Measurements from ENCODE around the gene CALY. TPM values are rescaled to one million over a fixed set of nuclear protein-coding genes. Genes with fewer than 3 reads are reported as not detected.

Gene CALY
- total RNA-seq, 2 experiments from 2014 or later = 3.8 to 3.9 TPM

DNA sequence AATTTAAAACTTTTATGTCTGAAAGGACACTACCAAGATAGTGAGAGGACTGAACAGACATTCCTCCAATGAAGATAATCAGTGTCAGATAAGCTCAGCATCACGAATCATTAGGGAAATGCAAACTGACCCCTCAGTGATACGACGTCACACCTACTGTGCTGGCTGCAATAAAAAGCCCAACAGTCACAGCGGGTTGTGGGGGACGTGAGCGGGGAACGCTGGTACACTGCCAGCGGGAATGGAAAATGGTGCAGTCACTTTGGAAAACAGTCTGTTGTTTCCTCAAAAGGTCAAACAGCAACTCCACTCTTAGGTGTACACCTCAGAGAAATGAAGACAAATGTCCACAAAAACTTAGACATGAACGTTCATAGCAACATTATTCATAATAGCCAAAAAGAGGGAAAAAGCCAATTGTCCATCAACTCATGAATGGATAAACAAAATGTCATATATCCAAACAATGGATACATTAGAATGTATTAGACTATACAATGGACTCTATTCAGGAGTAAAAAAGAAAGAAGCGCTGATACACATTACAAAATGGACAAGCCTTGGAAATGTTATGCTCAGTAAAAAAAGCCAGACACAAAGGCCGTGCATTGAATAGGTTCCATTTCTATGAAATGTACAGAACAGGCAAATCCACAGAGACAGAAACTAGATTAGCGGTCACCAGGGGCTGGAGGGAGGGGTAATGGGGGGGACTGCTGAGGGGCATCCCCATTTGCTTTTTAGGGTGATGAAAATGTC lies 38.8 kb upstream of the CALY start:
- H3K27me3 ChIP-seq (ENCODE audit: control insufficient read depth in 1 of 2, insufficient read depth in 2 of 2, low read length in 2 of 2) = no peaks in the 10 kb centered on the region
- H3K36me3 ChIP-seq (ENCODE audit: insufficient read depth, low read length) = peaks cover 2% of the 10 kb centered on the region
- Mint-ChIP-seq H3K27me3 (no peaks in the 10 kb centered on the region), H3K9me3 (no peaks in the 10 kb centered on the region), H3K36me3 (ENCODE audit: low read depth) (peaks cover 8% of the 10 kb centered on the region), H3K27ac (peak overlapping the region; percentile 27), H3K4me1 (ENCODE audit: low read depth) (peaks cover 4% of the 10 kb centered on the region), H3K4me3 (peak overlapping the region; percentile 87)
- H3K9me3 ChIP-seq (ENCODE audit: control insufficient read depth in 1 of 2, insufficient read depth in 1 of 2, low read length in 2 of 2) = no peaks in the 10 kb centered on the region
- H3K27ac ChIP-seq (ENCODE audit: low read depth in 1 of 2, low read length in 2 of 2) = no peak overlapping the region
- TF ChIP-seq, protein P1, sequence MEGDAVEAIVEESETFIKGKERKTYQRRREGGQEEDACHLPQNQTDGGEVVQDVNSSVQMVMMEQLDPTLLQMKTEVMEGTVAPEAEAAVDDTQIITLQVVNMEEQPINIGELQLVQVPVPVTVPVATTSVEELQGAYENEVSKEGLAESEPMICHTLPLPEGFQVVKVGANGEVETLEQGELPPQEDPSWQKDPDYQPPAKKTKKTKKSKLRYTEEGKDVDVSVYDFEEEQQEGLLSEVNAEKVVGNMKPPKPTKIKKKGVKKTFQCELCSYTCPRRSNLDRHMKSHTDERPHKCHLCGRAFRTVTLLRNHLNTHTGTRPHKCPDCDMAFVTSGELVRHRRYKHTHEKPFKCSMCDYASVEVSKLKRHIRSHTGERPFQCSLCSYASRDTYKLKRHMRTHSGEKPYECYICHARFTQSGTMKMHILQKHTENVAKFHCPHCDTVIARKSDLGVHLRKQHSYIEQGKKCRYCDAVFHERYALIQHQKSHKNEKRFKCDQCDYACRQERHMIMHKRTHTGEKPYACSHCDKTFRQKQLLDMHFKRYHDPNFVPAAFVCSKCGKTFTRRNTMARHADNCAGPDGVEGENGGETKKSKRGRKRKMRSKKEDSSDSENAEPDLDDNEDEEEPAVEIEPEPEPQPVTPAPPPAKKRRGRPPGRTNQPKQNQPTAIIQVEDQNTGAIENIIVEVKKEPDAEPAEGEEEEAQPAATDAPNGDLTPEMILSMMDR (IDR thresholded peaks at IDR 0.05) = no peak
- CTCF ChIA-PET = no interaction called here
- DNase-seq = no peak
- peaks cover 39% of the 10 kb centered on the region for H3K4me1 ChIP-seq (ENCODE audit: insufficient read depth, low read length)
- ATAC-seq (ENCODE audit: poor library complexity) = no peak
- no peak overlapping the region for H3K4me3 ChIP-seq (ENCODE audit: low read length)
- intact Hi-C loops (cut with DNase I, micrococcal nuclease) = loop anchor here in 1 of 2 experiments (5.0 kb wide), 2 partner anchors 838 to 1068 kb away; partner anchors contain the start of genes INPP5A and STK32C
- POLR2A ChIA-PET = no interaction called here

DNA sequence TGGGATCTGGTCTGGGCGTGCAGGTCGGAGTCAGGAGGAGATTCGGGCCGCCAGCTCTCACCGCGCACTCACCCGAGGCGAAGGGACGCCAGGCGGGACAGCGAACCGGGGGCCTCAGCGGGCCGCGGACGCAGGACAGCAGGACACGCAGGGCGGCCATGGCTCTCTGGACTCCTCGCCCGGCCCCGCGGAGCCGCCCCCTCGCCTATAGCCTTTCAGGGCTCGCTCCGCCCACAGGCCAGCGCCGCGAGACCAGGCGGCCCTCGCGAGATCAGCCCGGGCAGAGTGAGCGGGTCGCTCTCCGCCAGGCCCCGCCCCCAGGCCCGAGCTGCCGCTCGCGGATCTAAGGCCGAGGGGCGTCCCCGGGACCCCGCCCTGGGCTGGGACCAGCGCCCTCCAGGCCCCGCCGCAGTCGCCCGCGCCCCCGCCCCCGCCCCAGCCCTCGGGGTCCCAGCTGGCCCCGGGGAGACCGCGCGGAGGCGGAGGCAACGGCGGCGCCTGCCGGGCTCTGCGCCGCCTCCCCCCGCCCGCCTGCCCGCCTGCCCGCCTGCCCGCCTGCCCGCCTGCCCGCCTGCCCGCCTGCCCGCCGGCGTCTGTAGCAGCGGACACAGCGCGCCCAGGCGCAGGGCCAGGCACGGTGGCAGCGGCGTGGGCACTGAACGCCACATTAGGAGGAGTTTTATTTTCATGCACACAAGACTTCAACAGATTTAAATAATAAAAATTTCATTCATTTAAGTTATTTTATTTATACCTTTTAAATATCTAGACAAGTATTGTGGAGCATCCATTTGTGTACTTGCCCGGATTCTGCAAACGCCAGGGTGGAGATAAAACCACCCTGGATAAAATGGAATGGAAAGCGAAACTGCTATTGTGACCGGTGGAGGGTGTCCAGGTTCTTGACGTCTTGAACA lies 36.7 kb upstream of the CALY start, which contains the start of gene ECHS1:
Gene ECHS1 (minus strand): TSS at position 181 of the 917 bp plus-strand sequence. CDS start 21 bp downstream, at position 160.
- H3K27me3 ChIP-seq (ENCODE audit: control insufficient read depth in 1 of 2, insufficient read depth in 2 of 2, low read length in 2 of 2) = no peaks in the 10 kb centered on the region
- peak within 1 kb of the TSS; percentile 87 for H3K4me3 Mint-ChIP-seq
- TF ChIP-seq, protein P1 (IDR thresholded peaks at IDR 0.05) = no peak
- intact Hi-C loops (cut with DNase I, micrococcal nuclease) = loop anchor here (2.0 to 5.0 kb wide), 4 partner anchors 21 to 111 kb away; partner anchors contain the start of genes TUBGCP2 (in 2 of the 2), ZNF511 (in 2 of the 2), CALY (in 1 of the 2) and MTG1 (in 1 of the 2)
- H3K36me3 Mint-ChIP-seq (ENCODE audit: low read depth) = peaks cover 29% of the 10 kb centered on the region
- peaks cover 27% of the 10 kb centered on the region for H3K4me1 ChIP-seq (ENCODE audit: insufficient read depth, low read length)
- no peak within 1 kb of the TSS for H3K27ac ChIP-seq (ENCODE audit: low read depth in 1 of 2, low read length in 2 of 2)
- H3K9me3 Mint-ChIP-seq = no peaks in the 10 kb centered on the region
- peaks cover 4% of the 10 kb centered on the region for H3K4me1 Mint-ChIP-seq (ENCODE audit: low read depth)
- peak; percentile 99 for ATAC-seq (ENCODE audit: poor library complexity)
- no peaks in the 10 kb centered on the region for H3K27me3 Mint-ChIP-seq
- DNase-seq = peak; percentile 79 to 95 (median 92)
- H3K27ac Mint-ChIP-seq = peak within 1 kb of the TSS; percentile 55
- H3K4me3 ChIP-seq (ENCODE audit: low read length) = peak within 1 kb of the TSS; percentile 60
- no peaks in the 10 kb centered on the region for H3K9me3 ChIP-seq (ENCODE audit: control insufficient read depth in 1 of 2, insufficient read depth in 1 of 2, low read length in 2 of 2)
- ChIA-PET CTCF (interaction anchor here (1.0 kb wide), 1 partner anchor 44 kb away, joined by 4 read pairs; no protein-coding TSS in a partner anchor), POLR2A (interaction anchor here (0.8 to 1.3 kb wide), 4 partner anchors 14 to 44 kb away, joined by 3 to 7 read pairs (median 4); no protein-coding TSS in a partner anchor)
- H3K36me3 ChIP-seq (ENCODE audit: insufficient read depth, low read length) = peaks cover 21% of the 10 kb centered on the region

DNA sequence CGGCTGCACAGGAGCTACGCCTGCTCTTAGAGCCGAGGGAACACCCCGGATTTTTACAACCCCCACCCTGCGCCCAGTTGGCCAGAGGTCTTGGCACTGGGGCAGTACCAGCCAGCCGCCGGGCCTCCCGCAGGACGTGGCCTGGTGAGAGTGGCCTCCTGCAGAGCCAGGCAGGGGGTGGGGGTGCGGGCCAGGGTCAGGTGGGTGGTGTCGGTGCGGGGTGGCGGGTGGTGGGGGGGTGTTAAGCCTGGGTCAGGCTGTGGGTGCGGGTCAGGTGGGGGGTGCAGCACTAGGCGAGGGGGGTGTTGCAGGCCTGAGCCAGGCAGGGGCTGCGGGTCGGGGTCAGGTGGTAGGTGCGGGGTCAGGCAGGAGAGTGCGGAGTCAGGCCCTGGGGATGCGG lies 35.8 kb upstream of the CALY start:
- Histone ChIP-seq H3K4me1 (ENCODE audit: insufficient read depth, low read length) (peaks cover 18% of the 10 kb centered on the region), H3K27ac (ENCODE audit: low read depth in 1 of 2, low read length in 2 of 2) (no peak overlapping the region), H3K27me3 (ENCODE audit: control insufficient read depth in 1 of 2, insufficient read depth in 2 of 2, low read length in 2 of 2) (no peaks in the 10 kb centered on the region), H3K9me3 (ENCODE audit: control insufficient read depth in 1 of 2, insufficient read depth in 1 of 2, low read length in 2 of 2) (no peaks in the 10 kb centered on the region), H3K4me3 (ENCODE audit: low read length) (no peak overlapping the region), H3K36me3 (ENCODE audit: insufficient read depth, low read length) (peaks cover 23% of the 10 kb centered on the region)
- Mint-ChIP-seq H3K27me3 (no peaks in the 10 kb centered on the region), H3K4me3 (peak overlapping the region; percentile 86), H3K4me1 (ENCODE audit: low read depth) (peaks cover 4% of the 10 kb centered on the region), H3K27ac (no peak overlapping the region), H3K36me3 (ENCODE audit: low read depth) (peaks cover 38% of the 10 kb centered on the region), H3K9me3 (no peaks in the 10 kb centered on the region)
- POLR2A ChIA-PET = interaction anchor here (0.8 to 1.3 kb wide), 4 partner anchors 15 to 43 kb away, joined by 3 to 7 read pairs (median 4); no protein-coding TSS in a partner anchor
- intact Hi-C loops (cut with DNase I, micrococcal nuclease) = loop anchor here (1.0 to 5.0 kb wide), 5 partner anchors 14 to 110 kb away; partner anchors contain the start of genes TUBGCP2 (in 2 of the 2), ZNF511 (in 2 of the 2), CALY (in 1 of the 2) and FUOM (in 1 of the 2)
- ATAC-seq (ENCODE audit: poor library complexity) (no peak), DNase-seq (peak in 1 of 14 experiments; percentile 48)
- TF ChIP-seq, protein P1 (IDR thresholded peaks at IDR 0.05) = no peak
- CTCF ChIA-PET = no interaction called here
